HG02884 (cell line): Measurements from ENCODE around the gene LITAF.

Experiments used
- ATAC-seq: cut with Tn5 transposase; IDR thresholded peaks from one replicate; pipeline ENCODE4 v1.9.1; 2021; ENCODE audit warnings: mild to moderate bottlenecking, moderate library complexity; ENCODE audit not compliant: unreplicated experiment

LITAF gene

GRCh38 chr16:11556214-11556819, 30.4 kb downstream of the LITAF start:
- no peak for ATAC-seq

GRCh38 chr16:11554053-11554452, 32.7 kb downstream of the LITAF start:
- ATAC-seq = no peak

- no peak for ATAC-seq
Observed at GRCh38 chr16:11553371-11553770, 33.3 kb downstream of the LITAF start.

GRCh38 chr16:11552440-11552839, 34.3 kb downstream of the LITAF start:
- ATAC-seq = no peak

GRCh38 chr16:11551842-11552241, 34.9 kb downstream of the LITAF start:
- ATAC-seq = no peak

GRCh38 chr16:11550791-11551498, 35.8 kb downstream of the LITAF start:
- no peak for ATAC-seq

GRCh38 chr16:11547118-11547916, 39.4 kb downstream of the LITAF start:
- ATAC-seq = no peak

- ATAC-seq = no peak
Observed at GRCh38 chr16:11546608-11547061, 40.1 kb downstream of the LITAF start.

GRCh38 chr16:11543661-11544393, 42.9 kb downstream of the LITAF start:
- no peak for ATAC-seq

- ATAC-seq = no peak
Observed at GRCh38 chr16:11542069-11542744, 44.5 kb downstream of the LITAF start.

- ATAC-seq = no peak
Observed at GRCh38 chr16:11539641-11540050, 47.1 kb downstream of the LITAF start.

- no peak for ATAC-seq
Observed at GRCh38 chr16:11538880-11539279, 47.8 kb downstream of the LITAF start.

- no peak for ATAC-seq
Observed at GRCh38 chr16:11536104-11536866, 50.4 kb downstream of the LITAF start.

- no peak for ATAC-seq
Observed at GRCh38 chr16:11535494-11535893, 51.2 kb downstream of the LITAF start.

- no peak for ATAC-seq
Observed at GRCh38 chr16:11534262-11534661, 52.5 kb downstream of the LITAF start.

GRCh38 chr16:11533588-11533987, 53.1 kb downstream of the LITAF start:
- no peak for ATAC-seq

GRCh38 chr16:11530171-11530940, 56.4 kb downstream of the LITAF start:
- ATAC-seq = no peak

- no peak for ATAC-seq
Observed at GRCh38 chr16:11529285-11529684, 57.4 kb downstream of the LITAF start.

GRCh38 chr16:11528053-11528452, 58.7 kb downstream of the LITAF start:
- ATAC-seq = no peak
